ENCODE results near the gene TOM1L1. TPM values are rescaled to one million over a fixed set of nuclear protein-coding genes. Genes with fewer than 3 reads are reported as not detected.
"Not testable (repeated sequence)": the region's sequence is repeated elsewhere in the genome, so short reads cannot be mapped to it uniquely, and the experiment has no call there.

TOM1L1 gene
- total RNA-seq, 1 donor from 2014 or later = 16.7 TPM

DNA sequence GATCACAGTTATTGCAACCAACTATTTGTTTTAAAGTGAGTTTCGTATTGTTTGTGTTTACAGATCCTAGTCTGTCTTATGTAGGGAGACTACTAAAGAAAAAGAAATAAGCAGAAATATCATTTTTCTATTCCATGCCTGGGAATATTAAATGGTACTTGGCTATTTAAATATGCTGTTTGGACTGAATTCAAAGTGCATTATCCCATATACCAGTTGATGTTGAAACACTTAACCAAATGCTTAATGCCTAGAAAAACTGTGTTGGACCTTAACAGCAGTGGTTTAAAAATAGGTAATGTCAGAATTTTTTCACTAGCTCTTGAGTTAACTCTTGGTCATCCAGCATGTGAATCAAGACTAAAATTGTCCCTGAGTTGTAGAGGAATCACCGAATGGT is 37.5 kb upstream of the TOM1L1 start:
- Mint-ChIP-seq H3K27ac (ENCODE audit: unreplicated experiment) (no peak overlapping the region), H3K4me3 (ENCODE audit: unreplicated experiment) (no peak overlapping the region), H3K4me1 (ENCODE audit: unreplicated experiment) (peaks cover 3% of the 10 kb centered on the region), H3K36me3 (ENCODE audit: low read depth, unreplicated experiment) (no peaks in the 10 kb centered on the region), H3K27me3 (ENCODE audit: unreplicated experiment) (peaks cover 3% of the 10 kb centered on the region), H3K9me3 (ENCODE audit: unreplicated experiment) (no peaks in the 10 kb centered on the region)
- DNase-seq (ENCODE audit: low spot score) = no peak
- TF ChIP-seq, protein P1, sequence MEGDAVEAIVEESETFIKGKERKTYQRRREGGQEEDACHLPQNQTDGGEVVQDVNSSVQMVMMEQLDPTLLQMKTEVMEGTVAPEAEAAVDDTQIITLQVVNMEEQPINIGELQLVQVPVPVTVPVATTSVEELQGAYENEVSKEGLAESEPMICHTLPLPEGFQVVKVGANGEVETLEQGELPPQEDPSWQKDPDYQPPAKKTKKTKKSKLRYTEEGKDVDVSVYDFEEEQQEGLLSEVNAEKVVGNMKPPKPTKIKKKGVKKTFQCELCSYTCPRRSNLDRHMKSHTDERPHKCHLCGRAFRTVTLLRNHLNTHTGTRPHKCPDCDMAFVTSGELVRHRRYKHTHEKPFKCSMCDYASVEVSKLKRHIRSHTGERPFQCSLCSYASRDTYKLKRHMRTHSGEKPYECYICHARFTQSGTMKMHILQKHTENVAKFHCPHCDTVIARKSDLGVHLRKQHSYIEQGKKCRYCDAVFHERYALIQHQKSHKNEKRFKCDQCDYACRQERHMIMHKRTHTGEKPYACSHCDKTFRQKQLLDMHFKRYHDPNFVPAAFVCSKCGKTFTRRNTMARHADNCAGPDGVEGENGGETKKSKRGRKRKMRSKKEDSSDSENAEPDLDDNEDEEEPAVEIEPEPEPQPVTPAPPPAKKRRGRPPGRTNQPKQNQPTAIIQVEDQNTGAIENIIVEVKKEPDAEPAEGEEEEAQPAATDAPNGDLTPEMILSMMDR (IDR thresholded peaks at IDR 0.05; ENCODE audit: unreplicated experiment) = no peak

DNA sequence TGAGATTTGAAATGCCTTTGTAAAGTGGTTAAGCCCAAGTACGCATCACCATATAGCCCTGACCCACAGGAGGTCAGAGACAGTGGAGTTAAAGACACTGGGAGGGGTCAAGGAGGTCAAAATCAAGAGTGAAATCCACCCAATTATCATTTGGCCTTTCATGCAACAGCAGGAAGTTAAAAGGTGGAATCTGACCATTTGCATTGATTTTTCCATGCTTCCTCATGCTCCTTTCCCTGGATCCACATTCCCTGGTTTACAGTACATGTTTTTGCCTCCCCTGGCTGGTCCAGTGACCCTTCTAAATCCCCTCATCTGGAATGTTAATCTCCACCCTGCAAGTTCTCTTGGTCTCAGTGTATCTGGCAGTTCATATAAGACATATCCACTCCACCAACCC is 36.6 kb upstream of the TOM1L1 start:
- no peak for DNase-seq (ENCODE audit: low spot score)
- Mint-ChIP-seq H3K36me3 (ENCODE audit: low read depth, unreplicated experiment) (no peaks in the 10 kb centered on the region), H3K27ac (ENCODE audit: unreplicated experiment) (no peak overlapping the region), H3K27me3 (ENCODE audit: unreplicated experiment) (peaks cover 1% of the 10 kb centered on the region), H3K4me1 (ENCODE audit: unreplicated experiment) (peaks cover 3% of the 10 kb centered on the region), H3K9me3 (ENCODE audit: unreplicated experiment) (no peaks in the 10 kb centered on the region), H3K4me3 (ENCODE audit: unreplicated experiment) (no peak overlapping the region)
- TF ChIP-seq, protein P1 (IDR thresholded peaks at IDR 0.05; ENCODE audit: unreplicated experiment) = no peak

DNA sequence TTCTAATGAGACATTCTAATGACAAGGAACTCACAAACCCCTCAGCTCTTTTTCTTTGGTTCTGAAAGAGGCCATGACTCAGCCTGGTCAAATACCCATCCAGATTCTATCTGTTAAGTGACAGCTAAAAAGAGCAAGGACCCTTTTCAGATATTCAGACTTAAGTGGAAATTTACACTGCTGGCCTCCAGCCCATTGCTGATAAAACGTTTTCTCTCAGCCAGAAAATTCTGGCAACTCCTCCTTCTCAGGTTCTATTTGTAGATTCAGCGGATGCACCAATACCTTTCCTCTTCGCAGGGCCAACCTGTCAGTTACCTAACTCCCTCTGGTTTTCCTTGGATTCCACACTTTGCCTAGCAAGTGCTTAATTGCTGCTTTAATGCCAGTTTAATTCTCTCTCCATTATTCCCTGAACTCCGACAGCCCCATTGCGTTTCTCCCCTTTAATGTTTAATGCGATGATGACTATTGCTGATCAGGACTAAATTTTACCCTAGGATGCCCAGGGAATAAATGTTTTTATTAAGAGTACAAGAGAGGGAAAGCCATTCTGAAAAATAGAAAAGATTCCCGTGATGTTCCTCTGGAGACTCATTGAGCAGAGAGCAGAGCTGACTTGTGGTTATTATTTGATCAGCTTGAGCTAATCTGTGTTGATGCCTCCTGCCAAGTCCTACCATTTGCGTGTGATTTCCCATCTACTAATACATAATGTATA is 35.9 kb upstream of the TOM1L1 start:
- no peak for DNase-seq (ENCODE audit: low spot score)
- Mint-ChIP-seq H3K27me3 (ENCODE audit: unreplicated experiment) (peaks cover 1% of the 10 kb centered on the region), H3K27ac (ENCODE audit: unreplicated experiment) (no peak overlapping the region), H3K9me3 (ENCODE audit: unreplicated experiment) (no peaks in the 10 kb centered on the region), H3K4me3 (ENCODE audit: unreplicated experiment) (no peak overlapping the region), H3K36me3 (ENCODE audit: low read depth, unreplicated experiment) (no peaks in the 10 kb centered on the region), H3K4me1 (ENCODE audit: unreplicated experiment) (peaks cover 3% of the 10 kb centered on the region)
- TF ChIP-seq, protein P1 (IDR thresholded peaks at IDR 0.05; ENCODE audit: unreplicated experiment) = no peak

DNA sequence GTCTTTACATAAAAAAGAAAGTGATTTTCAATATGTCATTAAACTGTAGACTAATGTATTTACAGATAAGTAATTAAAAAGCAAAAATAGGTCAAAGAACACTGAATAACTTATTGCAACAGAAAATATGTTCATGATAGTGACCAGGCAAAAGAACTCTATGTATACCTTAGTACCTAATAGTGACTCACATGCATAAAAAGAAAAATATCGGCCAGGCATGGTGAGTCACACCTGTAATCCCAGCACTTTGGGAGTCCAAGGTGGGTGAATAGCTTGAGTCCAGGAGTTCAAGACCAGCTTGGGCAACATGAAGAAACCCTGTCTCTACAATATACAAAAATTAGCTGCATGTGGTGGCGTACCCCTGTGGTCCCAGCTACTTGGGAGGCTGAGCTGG is 33.0 kb upstream of the TOM1L1 start:
- Mint-ChIP-seq H3K27me3 (ENCODE audit: unreplicated experiment) (peaks cover 1% of the 10 kb centered on the region), H3K27ac (ENCODE audit: unreplicated experiment) (no peak overlapping the region), H3K36me3 (ENCODE audit: low read depth, unreplicated experiment) (no peaks in the 10 kb centered on the region), H3K4me1 (ENCODE audit: unreplicated experiment) (no peaks in the 10 kb centered on the region), H3K9me3 (ENCODE audit: unreplicated experiment) (no peaks in the 10 kb centered on the region), H3K4me3 (ENCODE audit: unreplicated experiment) (no peak overlapping the region)
- DNase-seq (ENCODE audit: low spot score) = no peak
- TF ChIP-seq, protein P1 (IDR thresholded peaks at IDR 0.05; ENCODE audit: unreplicated experiment) = no peak

DNA sequence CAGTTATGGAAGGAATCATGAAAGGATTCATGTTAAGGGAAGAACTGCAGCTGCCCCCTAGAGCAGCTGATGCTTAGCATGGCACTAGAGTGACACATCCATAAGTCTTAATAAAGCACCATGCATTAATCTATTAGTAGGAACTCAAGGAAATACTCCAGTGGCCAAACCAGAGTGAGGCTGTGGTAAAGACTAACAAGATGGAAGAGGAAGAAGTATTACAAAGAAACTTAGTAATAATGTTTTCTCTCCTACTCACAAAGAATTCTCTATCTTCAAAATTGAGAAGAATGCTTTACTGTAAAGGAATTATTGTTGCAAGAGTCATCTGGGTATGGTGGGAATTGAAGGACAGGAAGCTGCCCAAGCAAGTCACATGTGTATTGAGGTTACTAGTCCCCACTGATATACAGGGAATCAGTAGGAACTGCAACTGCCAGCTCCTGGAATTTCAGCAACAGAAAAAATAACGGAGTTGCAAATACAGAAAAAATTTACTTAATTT is 29.9 kb upstream of the TOM1L1 start:
- H3K27me3 Mint-ChIP-seq (ENCODE audit: unreplicated experiment) = no peaks in the 10 kb centered on the region
- H3K9me3 Mint-ChIP-seq (ENCODE audit: unreplicated experiment) = no peaks in the 10 kb centered on the region
- DNase-seq (ENCODE audit: low spot score) = no peak
- no peak overlapping the region for H3K27ac Mint-ChIP-seq (ENCODE audit: unreplicated experiment)
- TF ChIP-seq, protein P1 (IDR thresholded peaks at IDR 0.05; ENCODE audit: unreplicated experiment) = no peak
- H3K36me3 Mint-ChIP-seq (ENCODE audit: low read depth, unreplicated experiment) = no peaks in the 10 kb centered on the region
- no peaks in the 10 kb centered on the region for H3K4me1 Mint-ChIP-seq (ENCODE audit: unreplicated experiment)
- H3K4me3 Mint-ChIP-seq (ENCODE audit: unreplicated experiment) = no peak overlapping the region

DNA sequence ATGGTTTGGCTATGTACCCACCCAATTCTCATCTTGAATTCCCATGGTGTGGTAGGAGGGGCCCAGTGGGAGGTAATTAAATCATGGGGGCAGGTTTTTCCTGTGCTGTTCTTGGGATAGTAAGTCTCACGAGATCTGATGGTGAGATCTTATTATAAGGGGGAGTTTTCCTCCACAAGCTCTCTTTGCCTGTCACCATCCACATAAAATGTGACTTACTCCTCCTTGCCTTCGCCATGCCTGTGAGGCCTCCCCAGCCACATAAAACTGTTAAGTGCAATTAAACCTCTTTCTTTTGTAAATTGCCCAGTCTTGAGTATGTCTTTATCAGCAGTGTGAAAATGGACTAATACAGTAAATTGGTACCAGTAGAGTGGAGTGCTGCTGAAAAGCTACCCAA is 24.7 kb upstream of the TOM1L1 start:
- not testable (repeated sequence) for H3K4me3 Mint-ChIP-seq (ENCODE audit: unreplicated experiment); H3K36me3 Mint-ChIP-seq (ENCODE audit: low read depth, unreplicated experiment); H3K27ac Mint-ChIP-seq (ENCODE audit: unreplicated experiment); H3K4me1 Mint-ChIP-seq (ENCODE audit: unreplicated experiment); H3K9me3 Mint-ChIP-seq (ENCODE audit: unreplicated experiment); DNase-seq (ENCODE audit: low spot score); H3K27me3 Mint-ChIP-seq (ENCODE audit: unreplicated experiment)

Measured in endothelial cell (in vitro differentiated cells).